HEK293 (cell line): Measurements from ENCODE around the gene ZIC5.

Experiments used
- CTCF ChIA-PET: fragments of 350-600 bp; formaldehyde crosslinking; extraction: SDS; loops from one replicate; lab custom pipeline; 2021; ENCODE audit warnings: antibody characterized with exemption; lab: Yijun Ruan, JAX
- POLR2A ChIA-PET: fragments of 300-600 bp; formaldehyde crosslinking; extraction: SDS; loops from one replicate; lab custom pipeline; 2020; ENCODE audit warnings: antibody characterized with exemption, inconsistent platforms; lab: Yijun Ruan, JAX
- H3K27ac ChIP-seq: fragments of 200-500 bp; sonication (Bioruptor generic); 2 replicates; pipeline ENCODE4 v1.5.1; 2014; ENCODE audit warnings: low read depth, low read length, control low read depth, inconsistent platforms; ENCODE audit errors: extremely low read depth
- H3K36me3 ChIP-seq, 2 experiments: fragments of 200-500 bp in 1 of 2; sonication (Bioruptor generic) in 1 of 2; 1 replicate in 1 of 2; 2 replicates in 1 of 2; pipeline ENCODE4 v1.5.1; 2014 to 2017; ENCODE audit warnings: inconsistent platforms in 2 of 2, low read length in 2 of 2; ENCODE audit not compliant: control insufficient read depth in 2 of 2, insufficient read depth in 1 of 2
- H3K4me1 ChIP-seq: fragments of 200-500 bp; sonication (Bioruptor generic); 2 replicates; pipeline ENCODE4 v1.5.1; 2014; ENCODE audit warnings: mild to moderate bottlenecking, low read length, inconsistent platforms; ENCODE audit not compliant: control insufficient read depth, insufficient read depth
- H3K4me3 ChIP-seq: 2 replicates; pipeline ENCODE4 v1.5.1; 2011; ENCODE audit warnings: low read depth, mild to moderate bottlenecking, control low read depth, low read length, moderate library complexity
- H3K9me3 ChIP-seq: fragments of 200-500 bp; sonication (Bioruptor generic); 2 replicates; pipeline ENCODE4 v1.5.1; 2014; ENCODE audit warnings: low read depth, low read length, inconsistent platforms; ENCODE audit not compliant: control insufficient read depth, insufficient read depth
- GFI1B ChIP-seq: fragments of 450-650 bp; formaldehyde crosslinking; IDR thresholded peaks from 2 replicates; pipeline ENCODE4 v1.5.1; 2016; ENCODE audit warnings: missing biosample characterization, missing genetic modification characterization
- IKZF3 ChIP-seq: fragments of 450-650 bp; IDR thresholded peaks from 2 replicates; pipeline ENCODE4 v1.5.0; 2018; ENCODE audit warnings: missing biosample characterization, mild to moderate bottlenecking, missing genetic modification characterization, moderate library complexity
- KLF17 ChIP-seq: fragments of 450-650 bp; formaldehyde crosslinking; IDR thresholded peaks from 2 replicates; pipeline ENCODE4 v1.5.1; 2016; ENCODE audit warnings: missing biosample characterization, missing genetic modification characterization
- PATZ1 ChIP-seq: fragments of 450-650 bp; formaldehyde crosslinking; IDR thresholded peaks from 2 replicates; pipeline ENCODE4 v1.5.1; 2016; ENCODE audit warnings: missing biosample characterization, missing genetic modification characterization
- PRDM1 ChIP-seq: fragments of 450-650 bp; formaldehyde crosslinking; IDR thresholded peaks from 2 replicates; pipeline ENCODE4; 2016; ENCODE audit warnings: missing biosample characterization, missing genetic modification characterization
- PRDM2 ChIP-seq: fragments of 450-650 bp; formaldehyde crosslinking; IDR thresholded peaks from 2 replicates; pipeline ENCODE4 v1.5.1; 2016; ENCODE audit warnings: missing biosample characterization, missing genetic modification characterization, borderline replicate concordance
- SP2 ChIP-seq: fragments of 450-650 bp; formaldehyde crosslinking; IDR thresholded peaks from 2 replicates; pipeline ENCODE4 v1.5.1; 2016; ENCODE audit warnings: missing biosample characterization, missing genetic modification characterization
- SP7 ChIP-seq: fragments of 450-650 bp; formaldehyde crosslinking; IDR thresholded peaks from 2 replicates; pipeline ENCODE4 v1.5.1; 2016; ENCODE audit warnings: missing biosample characterization, missing genetic modification characterization
- ZBTB21 ChIP-seq: fragments of 450-650 bp; formaldehyde crosslinking; IDR thresholded peaks from 2 replicates; pipeline ENCODE4 v1.5.1; 2017; ENCODE audit warnings: missing biosample characterization, missing genetic modification characterization
- ZBTB26 ChIP-seq: fragments of 450-650 bp; formaldehyde crosslinking; optimal IDR thresholded peaks from 2 replicates; pipeline ENCODE3; 2016; ENCODE audit warnings: missing biosample characterization, mild to moderate bottlenecking, missing genetic modification characterization
- ZBTB44 ChIP-seq: fragments of 450-650 bp; IDR thresholded peaks from 2 replicates; pipeline ENCODE4 v1.5.1; 2018; ENCODE audit warnings: missing biosample characterization, mild to moderate bottlenecking, missing genetic modification characterization
- ZBTB8A ChIP-seq: fragments of 450-650 bp; formaldehyde crosslinking; IDR thresholded peaks from 2 replicates; pipeline ENCODE4 v1.5.1; 2016; ENCODE audit warnings: missing biosample characterization, missing genetic modification characterization
- ZFHX2 ChIP-seq: fragments of 450-650 bp; formaldehyde crosslinking; conservative IDR thresholded peaks from 2 replicates; pipeline ENCODE4 v1.5.1; 2016; ENCODE audit warnings: missing biosample characterization, missing genetic modification characterization
- ZIC2 ChIP-seq: fragments of 450-650 bp; formaldehyde crosslinking; IDR thresholded peaks from 2 replicates; pipeline ENCODE4 v1.5.1; 2016; ENCODE audit warnings: missing biosample characterization, missing genetic modification characterization
- ZNF112 ChIP-seq: fragments of 450-650 bp; formaldehyde crosslinking; IDR thresholded peaks from 2 replicates; pipeline ENCODE4 v1.5.0; 2017; ENCODE audit warnings: missing biosample characterization, missing genetic modification characterization
- ZNF18 ChIP-seq: fragments of 450-650 bp; formaldehyde crosslinking; IDR thresholded peaks from 2 replicates; pipeline ENCODE4 v1.5.1; 2016; ENCODE audit warnings: missing biosample characterization, missing genetic modification characterization
- ZNF202 ChIP-seq: fragments of 450-650 bp; formaldehyde crosslinking; IDR thresholded peaks from 2 replicates; pipeline ENCODE4 v1.5.1; 2016; ENCODE audit warnings: missing biosample characterization, missing genetic modification characterization, borderline replicate concordance
- ZNF335 ChIP-seq: fragments of 450-650 bp; formaldehyde crosslinking; conservative IDR thresholded peaks from 2 replicates; pipeline ENCODE4 v1.5.1; 2016; ENCODE audit warnings: missing biosample characterization, missing genetic modification characterization
- ZNF423 ChIP-seq: fragments of 450-650 bp; formaldehyde crosslinking; IDR thresholded peaks from 2 replicates; pipeline ENCODE4 v1.5.1; 2016; ENCODE audit warnings: missing biosample characterization, missing genetic modification characterization
- ZNF610 ChIP-seq: fragments of 450-650 bp; formaldehyde crosslinking; IDR thresholded peaks from 2 replicates; pipeline ENCODE4 v1.5.1; 2016; ENCODE audit warnings: missing biosample characterization, missing genetic modification characterization, borderline replicate concordance
- ZNF660 ChIP-seq: fragments of 450-650 bp; IDR thresholded peaks from 2 replicates; pipeline ENCODE4 v1.5.1; 2018; ENCODE audit warnings: missing biosample characterization, mild to moderate bottlenecking, missing genetic modification characterization
- ZNF843 ChIP-seq: fragments of 450-650 bp; formaldehyde crosslinking; IDR thresholded peaks from 2 replicates; pipeline ENCODE4 v1.5.1; 2016; ENCODE audit warnings: missing biosample characterization, missing genetic modification characterization
- ZSCAN30 ChIP-seq: fragments of 450-650 bp; IDR thresholded peaks from 2 replicates; pipeline ENCODE4 v1.5.1; 2018; ENCODE audit warnings: missing biosample characterization, mild to moderate bottlenecking, missing genetic modification characterization, moderate library complexity

The ZIC5 gene

GRCh38 chr13:99971576-99972189 lies at the start of gene ZIC5:
Gene ZIC5, minus strand, starts transcription at chr13:99971767. Its CDS starts 164 bp downstream, at chr13:99971603.
- Histone ChIP-seq H3K36me3 (peaks cover 0 to 7% of the 10 kb centered on the region in 2 experiments; a peak in 1 of 3 replicates), H3K4me1 (peaks cover 9% of the 10 kb centered on the region), H3K27ac (peak within 1 kb of the TSS; percentile 100), H3K9me3 (no peaks in the 10 kb centered on the region), H3K4me3 (peak within 1 kb of the TSS; percentile 73)
- ChIA-PET CTCF (interaction anchor here (0.7 kb wide), 1 partner anchor 128 kb away, joined by 3 read pairs; no protein-coding TSS in a partner anchor), POLR2A (interaction anchor here (1.1 to 2.7 kb wide), 3 partner anchors 10 to 59 kb away, joined by 3 to 101 read pairs (median 3); partner anchors contain the start of gene ZIC2)
- TF ChIP-seq ZBTB44 (tag by site-specific recombination): no peak
- TF ChIP-seq KLF17: 0 out of 2 replicates have a peak, but pooled peaks have one; percentile 27
- TF ChIP-seq ZFHX2: peak; percentile 69
- TF ChIP-seq ZNF843 (tag by site-specific recombination): no peak
- peak; percentile 9; the same call in 1 of the 2 replicates for TF ChIP-seq ZBTB8A (tag by site-specific recombination)
- TF ChIP-seq SP7 (tag by site-specific recombination): peak; percentile 23; the same call in 1 of the 2 replicates
- peak; percentile 62 for TF ChIP-seq SP2 (tag by site-specific recombination)
- TF ChIP-seq PRDM1 (tag by site-specific recombination): 0 out of 2 replicates have a peak, but pooled peaks have one; percentile 46
- 0 out of 2 replicates have a peak, but pooled peaks have one; percentile 6 for TF ChIP-seq ZNF660
- peak; percentile 36; the same call in 1 of the 2 replicates for TF ChIP-seq PATZ1 (tag by site-specific recombination)
- 0 out of 2 replicates have a peak, but pooled peaks have one; percentile 26 for TF ChIP-seq ZNF423
- peak; percentile 30; the same call in 1 of the 2 replicates for TF ChIP-seq ZIC2 (tag by site-specific recombination)
- TF ChIP-seq IKZF3 (tag by site-specific recombination): 0 out of 2 replicates have a peak, but pooled peaks have one; percentile 55
- TF ChIP-seq ZBTB26 (tag by site-specific recombination): peak; percentile 60
- TF ChIP-seq ZBTB21 (tag by site-specific recombination): no peak
- TF ChIP-seq ZNF18 (tag by site-specific recombination): peak; percentile 77
- peak; percentile 80; the same call in 1 of the 2 replicates for TF ChIP-seq ZNF610 (tag by site-specific recombination)
- TF ChIP-seq GFI1B: peak; percentile 55; the same call in 1 of the 2 replicates
- peak; percentile 14; the same call in 1 of the 2 replicates for TF ChIP-seq ZSCAN30 (tag by site-specific recombination)
- no peak for TF ChIP-seq PRDM2 (tag by site-specific recombination)
- TF ChIP-seq ZNF112 (tag by site-specific recombination): no peak
- 0 out of 2 replicates have a peak, but pooled peaks have one; percentile 41 for TF ChIP-seq ZNF202 (tag by site-specific recombination)
- TF ChIP-seq ZNF335 (tag by site-specific recombination): peak; percentile 64
